ENCODE data around the gene DNAH2.

GRCh38 chr17:7792611-7793010 lies 75.1 kb downstream of the DNAH2 start:
- TF ChIP-seq, protein P1, sequence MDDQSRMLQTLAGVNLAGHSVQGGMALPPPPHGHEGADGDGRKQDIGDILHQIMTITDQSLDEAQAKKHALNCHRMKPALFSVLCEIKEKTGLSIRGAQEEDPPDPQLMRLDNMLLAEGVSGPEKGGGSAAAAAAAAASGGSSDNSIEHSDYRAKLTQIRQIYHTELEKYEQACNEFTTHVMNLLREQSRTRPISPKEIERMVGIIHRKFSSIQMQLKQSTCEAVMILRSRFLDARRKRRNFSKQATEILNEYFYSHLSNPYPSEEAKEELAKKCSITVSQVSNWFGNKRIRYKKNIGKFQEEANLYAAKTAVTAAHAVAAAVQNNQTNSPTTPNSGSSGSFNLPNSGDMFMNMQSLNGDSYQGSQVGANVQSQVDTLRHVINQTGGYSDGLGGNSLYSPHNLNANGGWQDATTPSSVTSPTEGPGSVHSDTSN (IDR thresholded peaks at IDR 0.05), result no peak
- TF ChIP-seq CHD2 (IDR thresholded peaks at IDR 0.05; ENCODE audit: low read length, partially characterized antibody) (no peak), NFIC (IDR thresholded peaks at IDR 0.05; ENCODE audit: borderline replicate concordance) (no peak), TCF12 (IDR thresholded peaks at IDR 0.05) (no peak), CTCF (IDR thresholded peaks at IDR 0.05) (no peak), FOXM1 (IDR thresholded peaks at IDR 0.05; ENCODE audit: low read depth) (no peak), GABPA (IDR thresholded peaks at IDR 0.05; ENCODE audit: low read depth) (no peak), TAF1 (IDR thresholded peaks at IDR 0.05; ENCODE audit: borderline replicate concordance, low read depth, low read length) (no peak), MAX (IDR thresholded peaks at IDR 0.05; ENCODE audit: low read depth) (no peak)

Measured in SK-N-SH (cell line).